Epithelial cell of esophagus (primary cell): Measurements from ENCODE around the gene DPM1.

Experiments used
- DNase-seq: peaks from one replicate; pipeline ENCODE4 v3.0.0; 2010; ENCODE audit warnings: low read depth
- H3K4me3 ChIP-seq: 2 replicates; pipeline ENCODE4 v1.5.1; 2011; ENCODE audit warnings: mild to moderate bottlenecking, low read length, control low read depth
- CTCF ChIP-seq: IDR thresholded peaks from 2 replicates; pipeline ENCODE4 v1.5.1; 2011; ENCODE audit warnings: low read depth, mild to moderate bottlenecking, low read length, control low read depth, inconsistent platforms; ENCODE audit not compliant: insufficient read depth; ENCODE audit errors: missing control alignments

DPM1 gene

GRCh38 chr20:50931306-50932015 lies 26.9 kb downstream of the DPM1 start, which contains the start of gene ADNP:
Gene ADNP (minus strand): TSS chr20:50931437. CDS start chr20:50903996, 27,441 bp downstream.
- H3K4me3 ChIP-seq = peak within 1 kb of the TSS; percentile 77
- DNase-seq = peak; percentile 96
- TF ChIP-seq CTCF = peak; percentile 44

GRCh38 chr20:50930976-50931305 lies 27.4 kb downstream of the DPM1 start:
- DNase-seq = no peak
- H3K4me3 ChIP-seq = peak overlapping the region; percentile 58
- no peak for TF ChIP-seq CTCF

GRCh38 chr20:50930139-50930975 lies 28.0 kb downstream of the DPM1 start:
- H3K4me3 ChIP-seq = peak overlapping the region; percentile 77
- TF ChIP-seq CTCF = no peak
- peak; percentile 24 for DNase-seq

- peak; percentile 99 for TF ChIP-seq CTCF
- H3K4me3 ChIP-seq = peak overlapping the region; percentile 77
Observed at GRCh38 chr20:50929299-50930138, 28.8 kb downstream of the DPM1 start.

GRCh38 chr20:50928469-50928868 lies 29.9 kb downstream of the DPM1 start:
- no peak for TF ChIP-seq CTCF
- H3K4me3 ChIP-seq = peak overlapping the region; percentile 77
- DNase-seq = peak; percentile 9

More at GRCh38 chr20:50929299-50930138, 28.8 kb downstream of the DPM1 start:
- DNase-seq = peak; percentile 99

- H3K4me3 ChIP-seq = no peak overlapping the region
- DNase-seq = peak; percentile 27
- no peak for TF ChIP-seq CTCF
Observed at GRCh38 chr20:50926530-50926929, 31.8 kb downstream of the DPM1 start.
